ENCODE measurements around the gene HPD.

Gene HPD

GRCh38 chr12:121810833-121811433 lies 47.7 kb downstream of the HPD start:
- no peak for DNase-seq (ENCODE audit: low read depth)

GRCh38 chr12:121810234-121810817 lies 48.3 kb downstream of the HPD start:
- no peak for DNase-seq (ENCODE audit: low read depth)

- DNase-seq (ENCODE audit: low read depth): no peak
These were observed 48.9 kb downstream of the HPD start for GRCh38 chr12:121809712-121810116.

DNA sequence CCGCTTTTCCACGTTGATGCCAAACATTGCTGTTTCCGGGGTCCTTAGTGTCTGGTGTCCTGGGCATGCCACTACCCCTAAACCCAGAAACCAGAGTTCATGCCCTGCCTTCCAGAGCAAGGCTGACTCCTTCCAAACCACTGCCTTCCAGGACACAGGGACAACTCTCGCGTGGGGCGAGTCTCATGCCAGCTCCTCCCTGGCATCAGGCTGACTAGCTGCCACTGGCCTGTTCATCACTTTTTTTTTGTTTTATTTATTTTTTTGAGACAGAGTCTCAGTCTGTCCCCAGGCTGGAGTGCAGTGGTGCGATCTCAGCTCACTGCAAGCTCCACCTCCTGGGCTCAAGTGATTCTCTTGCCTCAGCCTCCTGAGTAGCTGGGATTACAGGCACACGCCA lies 50.0 kb downstream of the HPD start:
- no peak for DNase-seq (ENCODE audit: low read depth)

- DNase-seq (ENCODE audit: low read depth): no peak
These were observed 50.9 kb downstream of the HPD start for GRCh38 chr12:121807642-121808347.

GRCh38 chr12:121806546-121807423 lies 51.9 kb downstream of the HPD start:
- DNase-seq (ENCODE audit: low read depth): no peak

- no peak for DNase-seq (ENCODE audit: low read depth)
These were observed 52.6 kb downstream of the HPD start for GRCh38 chr12:121806009-121806545.

GRCh38 chr12:121805171-121806008 lies 53.3 kb downstream of the HPD start:
- DNase-seq (ENCODE audit: low read depth): no peak

- DNase-seq (ENCODE audit: low read depth): no peak
These were observed 54.1 kb downstream of the HPD start for GRCh38 chr12:121804417-121805111.

DNA sequence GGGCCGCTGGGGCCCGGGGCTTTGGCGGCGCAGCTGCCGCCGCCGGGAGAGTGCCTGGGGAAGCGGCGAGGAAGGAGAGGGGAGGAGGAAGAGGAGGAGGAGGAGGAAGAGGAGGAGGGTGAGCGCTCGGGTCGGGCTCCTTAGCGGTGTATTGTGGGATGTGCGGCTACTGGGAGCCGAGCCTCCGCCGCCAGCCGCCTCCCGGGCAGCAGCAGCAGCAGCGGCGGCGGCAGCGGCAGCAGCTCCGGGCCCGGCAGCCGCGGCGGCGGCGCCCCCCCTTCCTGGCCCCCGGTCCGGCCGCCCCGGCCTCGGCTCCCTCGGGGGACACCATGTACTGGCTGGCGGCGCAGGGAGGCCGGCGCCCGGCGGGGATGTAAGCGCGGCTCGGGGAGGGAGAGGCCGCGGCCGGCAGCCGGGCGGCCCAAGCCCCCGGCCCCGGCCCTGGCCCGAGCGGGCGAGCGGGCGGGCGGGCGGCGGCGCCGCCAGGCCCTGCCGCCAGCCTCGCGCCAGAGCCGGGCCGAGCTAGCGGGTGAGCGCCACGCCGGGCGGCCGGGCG lies 54.7 kb downstream of the HPD start, which contains the start of gene SETD1B:
TSS of gene SETD1B (plus strand) at position 149 of the 556 bp plus-strand sequence. CDS start 729 bp downstream, outside the sequence.
- DNase-seq (ENCODE audit: low read depth): no peak

- DNase-seq (ENCODE audit: low read depth): peak; percentile 75
These were observed 55.6 kb downstream of the HPD start for GRCh38 chr12:121802843-121803698.

DNA sequence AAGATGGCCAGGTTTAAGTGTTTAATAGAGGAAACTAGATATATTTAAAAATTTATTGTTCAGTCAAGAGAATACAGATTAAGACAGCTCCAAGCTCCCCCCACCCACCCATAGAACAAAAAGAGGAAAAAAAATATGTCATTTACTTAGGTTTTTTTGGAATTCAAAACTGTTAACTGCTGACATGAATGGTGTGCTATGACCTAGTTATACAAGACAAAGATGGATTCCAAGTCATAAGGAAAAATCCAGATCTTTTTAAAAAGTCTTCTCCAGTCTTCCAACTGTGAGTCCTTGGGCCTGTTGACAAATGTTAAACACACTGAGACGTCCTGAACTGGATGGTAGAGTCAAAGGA lies 56.2 kb downstream of the HPD start:
- DNase-seq (ENCODE audit: low read depth): no peak

DNA sequence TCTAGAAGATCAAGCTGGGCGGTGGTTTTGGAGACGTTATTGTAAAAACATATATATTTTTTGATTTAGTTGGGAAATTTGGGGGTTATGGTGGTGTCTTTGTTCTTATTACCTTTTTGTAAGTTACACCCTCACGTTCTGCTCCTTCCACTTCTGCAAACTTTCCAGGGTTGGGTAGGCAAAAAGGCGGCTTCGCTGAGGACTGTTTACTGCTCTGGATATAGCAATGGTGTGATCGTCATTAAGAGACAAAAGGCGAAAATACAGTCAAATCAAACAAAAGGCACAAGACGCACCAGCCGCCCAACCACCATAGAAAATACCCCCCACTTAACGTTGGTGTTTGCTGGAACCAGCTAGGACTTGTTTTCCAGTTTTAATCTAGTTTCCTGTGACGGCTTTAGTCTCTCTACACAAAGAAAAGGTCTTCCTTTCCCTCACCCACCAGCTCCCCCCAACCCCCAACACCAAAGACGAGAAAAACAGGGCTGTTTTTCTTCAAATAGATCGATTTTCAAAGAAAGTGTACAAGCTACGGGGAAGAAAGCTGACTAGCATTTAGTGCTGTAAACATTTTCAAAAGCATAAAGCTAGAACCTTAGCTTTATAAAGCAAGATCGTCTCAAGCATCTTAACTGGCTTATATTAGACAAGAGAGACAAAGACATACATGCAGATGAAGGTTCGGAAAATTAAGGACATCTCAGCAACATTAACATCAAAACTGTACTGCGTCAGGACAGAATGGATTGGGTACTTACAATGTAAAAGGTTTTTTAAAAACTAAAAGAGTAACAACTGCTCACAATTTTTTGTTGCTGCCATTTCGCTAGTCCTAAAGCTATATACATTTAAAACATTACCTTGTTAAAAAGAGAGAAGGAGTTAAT lies 56.8 kb downstream of the HPD start:
- no peak for DNase-seq (ENCODE audit: low read depth)

- DNase-seq (ENCODE audit: low read depth): no peak
These were observed 57.7 kb downstream of the HPD start for GRCh38 chr12:121800694-121801594.

- no peak for DNase-seq (ENCODE audit: low read depth)
These were observed 58.6 kb downstream of the HPD start for GRCh38 chr12:121799842-121800693.

DNA sequence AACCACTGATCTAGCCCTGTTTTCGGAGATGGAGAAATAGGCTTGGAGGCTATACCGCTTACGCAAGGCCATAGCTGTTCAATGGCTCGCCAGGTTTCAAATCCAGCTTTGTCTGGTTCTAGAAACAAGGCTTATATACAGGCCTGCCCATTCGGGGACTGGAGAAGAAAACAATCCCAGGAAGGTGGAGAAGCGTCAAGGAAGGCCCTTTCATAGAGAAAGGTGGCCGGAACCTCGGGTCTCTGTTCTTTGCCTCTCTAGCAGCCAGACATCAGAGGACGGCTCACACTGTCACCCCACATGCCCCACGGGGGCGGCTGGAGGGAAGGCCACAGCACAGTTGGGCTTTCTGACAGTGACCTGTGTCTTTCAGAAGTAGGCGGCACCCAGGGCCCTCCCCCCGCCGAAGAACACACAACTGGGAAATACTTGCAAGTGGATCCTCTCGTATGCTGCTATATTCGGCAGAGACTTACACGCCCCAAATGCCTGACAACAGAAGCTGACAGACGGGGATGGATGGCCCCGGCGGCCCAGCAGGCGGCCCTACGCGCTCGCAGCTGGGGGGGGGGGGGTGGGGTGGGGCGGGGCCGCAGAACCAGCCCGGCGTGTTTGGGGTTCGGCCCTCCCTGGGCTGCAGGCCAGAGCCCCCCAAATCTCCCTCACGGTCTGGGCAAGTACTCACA lies 59.4 kb downstream of the HPD start:
- no peak for DNase-seq (ENCODE audit: low read depth)

Measured in stimulated activated CD8-positive, alpha-beta memory T cell treated with anti-CD3 and anti-CD28 coated beads, Interleukin-15, amount 100 ng/mL, for 1 hour (primary cell).